Cardiac fibroblast (primary cell): ENCODE measurements around the gene ITGB6.

ENCODE experiments used
- DNase-seq, 2 donors: peaks; one replicate each; pipeline versions ENCODE4 v3.0.0 to v3.0.0-alpha.2; 2010; ENCODE audit warnings: low read depth in 2 of 2
- H3K4me3 ChIP-seq, 2 donors: replicated peaks in 1 of 2; 1 replicate in 1 of 2; 2 replicates in 1 of 2; pipeline ENCODE4 v1.5.1; 2011; ENCODE audit warnings: low read depth in 2 of 2, low read length in 2 of 2, mild to moderate bottlenecking in 2 of 2, moderate library complexity in 1 of 2
- TF ChIP-seq, protein P1 (sequence below): IDR thresholded peaks from one replicate; pipeline ENCODE4 v1.5.1; 2011; ENCODE audit warnings: low read depth, mild to moderate bottlenecking, low read length, inconsistent platforms

The ITGB6 gene

DNA sequence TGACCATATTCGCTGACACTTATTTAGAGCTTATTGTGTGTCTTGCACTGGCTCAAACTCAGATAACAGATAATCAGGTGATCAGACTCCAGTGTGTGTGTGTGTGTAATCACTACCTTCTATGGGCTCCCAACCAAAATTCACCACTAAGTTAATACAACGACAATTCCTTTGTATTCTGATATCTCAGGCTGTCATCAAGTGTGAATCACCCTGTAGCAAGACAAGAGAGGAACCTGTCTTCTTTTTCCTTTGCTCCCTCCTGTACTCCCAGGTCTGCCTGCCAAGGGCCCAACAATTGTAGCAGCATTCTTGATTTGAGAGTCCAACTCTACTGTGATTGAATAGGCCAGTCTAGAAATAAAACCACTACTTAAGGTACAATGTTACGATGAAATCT lies 25.8 kb downstream of the ITGB6 start:
- DNase-seq, result no peak
- H3K4me3 ChIP-seq, result no peak overlapping the region
- TF ChIP-seq, protein P1, sequence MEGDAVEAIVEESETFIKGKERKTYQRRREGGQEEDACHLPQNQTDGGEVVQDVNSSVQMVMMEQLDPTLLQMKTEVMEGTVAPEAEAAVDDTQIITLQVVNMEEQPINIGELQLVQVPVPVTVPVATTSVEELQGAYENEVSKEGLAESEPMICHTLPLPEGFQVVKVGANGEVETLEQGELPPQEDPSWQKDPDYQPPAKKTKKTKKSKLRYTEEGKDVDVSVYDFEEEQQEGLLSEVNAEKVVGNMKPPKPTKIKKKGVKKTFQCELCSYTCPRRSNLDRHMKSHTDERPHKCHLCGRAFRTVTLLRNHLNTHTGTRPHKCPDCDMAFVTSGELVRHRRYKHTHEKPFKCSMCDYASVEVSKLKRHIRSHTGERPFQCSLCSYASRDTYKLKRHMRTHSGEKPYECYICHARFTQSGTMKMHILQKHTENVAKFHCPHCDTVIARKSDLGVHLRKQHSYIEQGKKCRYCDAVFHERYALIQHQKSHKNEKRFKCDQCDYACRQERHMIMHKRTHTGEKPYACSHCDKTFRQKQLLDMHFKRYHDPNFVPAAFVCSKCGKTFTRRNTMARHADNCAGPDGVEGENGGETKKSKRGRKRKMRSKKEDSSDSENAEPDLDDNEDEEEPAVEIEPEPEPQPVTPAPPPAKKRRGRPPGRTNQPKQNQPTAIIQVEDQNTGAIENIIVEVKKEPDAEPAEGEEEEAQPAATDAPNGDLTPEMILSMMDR, result no peak

DNA sequence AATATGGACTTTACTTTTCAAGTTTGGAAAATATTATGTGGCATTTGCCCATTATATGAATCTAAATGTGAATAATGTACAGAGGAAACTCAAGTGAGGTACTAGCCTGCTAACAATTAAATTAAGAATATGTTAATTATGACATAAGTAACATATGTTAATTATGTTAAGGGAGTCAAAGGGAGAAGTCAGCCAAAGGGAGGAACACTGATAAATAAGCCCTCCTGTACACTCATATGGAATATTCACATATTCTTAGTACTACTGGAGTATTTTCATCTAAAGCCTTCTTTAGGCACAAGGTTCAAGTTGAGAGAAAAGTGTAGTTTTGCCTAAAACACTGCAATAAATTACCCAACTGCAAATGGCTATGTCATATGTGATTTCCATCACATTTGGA lies 30.1 kb downstream of the ITGB6 start:
- H3K4me3 ChIP-seq, result no peak overlapping the region
- no peak for DNase-seq
- TF ChIP-seq, protein P1, result no peak

DNA sequence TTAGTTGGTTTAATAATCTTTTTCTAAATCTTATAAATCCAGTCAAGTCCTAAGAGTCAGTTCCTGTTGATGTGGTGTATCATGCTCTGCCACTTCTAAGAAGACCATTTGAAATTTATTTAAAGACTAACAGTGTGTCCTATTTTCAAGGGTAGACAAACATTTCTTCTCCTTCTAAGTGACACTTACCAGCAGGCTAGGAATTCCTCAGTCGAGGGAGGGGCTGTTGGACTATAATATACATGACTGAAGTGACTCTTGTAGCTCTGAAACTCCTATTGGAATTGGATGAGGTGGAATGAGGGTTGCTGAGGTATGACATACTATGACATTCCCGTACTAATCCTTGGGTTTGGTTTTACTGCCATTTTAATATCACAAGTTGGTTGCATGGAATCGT lies 30.6 kb downstream of the ITGB6 start:
- TF ChIP-seq, protein P1, result no peak
- H3K4me3 ChIP-seq, result no peak overlapping the region
- DNase-seq, result no peak

DNA sequence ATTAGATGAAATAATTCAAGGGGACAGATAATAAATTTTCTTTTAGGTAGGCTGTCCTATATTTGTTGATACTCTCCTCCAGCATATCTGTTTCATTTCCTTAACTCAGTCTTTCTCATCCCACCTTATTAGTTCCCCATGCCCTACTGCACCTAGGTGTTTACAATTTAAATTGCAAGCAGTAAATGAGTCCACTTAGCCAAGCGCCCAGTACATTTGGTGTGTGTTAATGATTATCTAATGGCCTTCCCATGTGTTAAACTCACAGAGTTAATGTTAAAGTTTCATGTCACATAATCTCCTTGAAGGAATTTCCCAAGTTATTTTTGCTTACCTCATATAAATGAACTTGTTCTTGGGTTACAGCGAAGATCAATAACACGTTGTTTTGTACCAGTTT lies 31.2 kb downstream of the ITGB6 start:
- H3K4me3 ChIP-seq, result no peak overlapping the region
- no peak for DNase-seq
- TF ChIP-seq, protein P1, result no peak

DNA sequence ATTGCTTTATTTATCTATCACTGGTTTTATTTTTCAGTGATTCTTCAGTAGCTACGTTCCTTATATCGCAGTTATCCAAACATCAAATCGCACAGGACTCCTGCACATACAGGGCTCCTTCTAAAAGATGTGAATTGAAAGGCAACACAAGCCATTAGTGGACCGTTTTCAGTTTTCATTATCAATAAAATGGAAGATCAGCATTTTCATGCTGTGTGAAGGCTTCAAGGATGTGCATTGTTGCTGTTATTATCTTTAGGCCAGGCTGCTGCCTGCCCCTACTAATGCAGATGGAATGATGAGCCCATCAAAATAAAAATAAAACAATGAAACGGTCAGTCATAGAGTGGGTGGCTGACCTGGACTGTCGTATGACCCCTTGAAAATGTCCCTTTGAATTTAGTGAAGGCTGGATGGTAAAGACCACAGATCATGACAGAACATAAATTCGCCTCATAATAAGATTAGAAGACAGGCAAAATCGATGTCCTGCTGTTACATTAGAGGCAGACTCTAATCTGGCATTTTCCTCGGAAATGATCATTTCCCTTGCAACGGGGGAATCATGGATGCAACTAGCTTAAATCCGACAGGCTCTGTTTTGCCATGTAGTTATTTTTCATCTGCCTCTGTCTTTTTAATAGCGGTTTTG lies 32.9 kb downstream of the ITGB6 start:
- H3K4me3 ChIP-seq, result no peak overlapping the region
- TF ChIP-seq, protein P1, result no peak
- no peak for DNase-seq

DNA sequence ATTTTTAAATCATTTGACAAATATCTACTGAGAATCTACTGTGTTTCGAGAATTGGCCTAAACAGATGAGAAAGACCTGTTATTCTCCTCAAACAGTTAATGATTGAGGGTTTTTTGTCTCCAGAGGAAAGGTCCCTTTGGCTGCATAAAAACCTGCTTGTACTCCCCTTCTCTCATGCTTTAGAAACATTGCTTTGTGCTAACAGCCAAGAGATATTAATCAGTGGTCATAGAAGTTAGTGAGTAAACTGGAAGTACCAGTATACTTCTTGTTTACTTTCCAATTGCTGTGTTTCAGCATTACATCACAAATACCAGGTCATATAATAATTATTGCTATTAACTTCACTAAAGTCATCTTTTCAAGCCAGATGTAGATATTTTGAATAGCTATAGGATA lies 34.1 kb downstream of the ITGB6 start:
- TF ChIP-seq, protein P1, result no peak
- no peak overlapping the region for H3K4me3 ChIP-seq
- no peak for DNase-seq

DNA sequence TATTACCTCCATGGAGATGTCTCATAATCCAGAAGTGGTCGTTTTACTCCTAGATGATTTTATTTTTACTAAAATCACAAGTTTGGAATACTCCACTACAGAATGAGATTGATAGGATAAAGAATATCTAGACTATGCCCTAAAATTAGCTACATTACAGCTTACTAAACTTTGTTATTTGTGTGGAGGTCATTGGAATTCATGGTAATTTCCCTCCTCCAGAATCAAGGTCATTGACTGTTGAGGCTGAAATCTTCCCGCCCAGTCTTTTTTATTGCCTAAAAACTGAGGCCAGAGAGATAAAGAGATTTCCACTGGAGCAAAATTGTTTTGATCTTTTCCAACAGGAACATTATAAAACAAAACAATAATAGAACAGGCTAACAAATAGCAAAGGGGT lies 35.0 kb downstream of the ITGB6 start:
- TF ChIP-seq, protein P1, result no peak
- H3K4me3 ChIP-seq, result no peak overlapping the region
- no peak for DNase-seq
